ENCODE results near the gene ANKRD34C. TPM values are rescaled to one million over a fixed set of nuclear protein-coding genes. Genes with fewer than 3 reads are reported as not detected.

The ANKRD34C gene
- total and polyA plus RNA-seq, 2 of the 8 experiments (the other 6 are each of a cell fraction or from before 2014, with no cell fraction given): 0.02 TPM; not detected in 1

DNA sequence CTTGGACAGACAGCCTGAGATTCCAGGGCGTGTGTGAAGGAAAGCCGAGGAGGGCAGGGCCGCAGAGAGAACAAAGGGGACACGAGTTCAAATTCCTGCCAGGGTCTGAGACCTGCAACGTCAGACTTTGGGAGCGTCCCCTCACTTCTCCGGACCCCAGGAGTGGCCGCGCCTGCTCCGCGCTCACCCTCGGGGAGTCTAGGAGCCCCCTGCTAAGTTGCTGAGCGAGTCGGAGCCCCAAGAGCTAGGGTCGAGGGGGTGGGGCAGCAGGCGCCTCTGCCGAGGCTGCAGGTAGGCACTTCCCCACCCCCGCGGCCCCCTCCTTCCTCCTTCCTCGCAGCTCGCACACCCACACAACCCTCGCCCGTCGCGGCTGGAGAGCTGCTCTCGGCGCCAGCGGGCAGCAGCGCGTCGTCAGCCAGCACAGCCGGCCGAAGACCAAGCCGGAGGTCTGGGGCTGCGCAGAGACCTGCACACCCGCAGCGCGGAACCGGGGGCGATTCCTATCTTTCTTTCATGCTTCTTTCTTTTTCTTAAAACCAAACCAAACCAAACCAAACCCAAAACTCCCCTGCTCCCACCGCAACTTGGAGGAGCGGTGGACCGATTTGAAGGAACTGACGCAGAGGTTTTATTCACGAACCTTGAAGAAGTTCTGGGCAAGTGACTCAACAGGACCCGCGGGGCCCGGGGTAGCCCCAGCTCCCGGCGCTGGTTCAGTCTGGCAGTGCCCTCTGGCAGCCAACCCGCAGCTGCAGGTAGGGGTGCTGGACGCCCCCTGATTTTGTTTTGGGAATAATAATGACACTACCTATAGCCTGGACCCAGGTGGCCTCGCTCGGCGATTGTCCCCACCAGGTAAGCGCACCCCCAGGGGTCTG lies at the start of gene ANKRD34C (continued):
- TF ChIP-seq POU5F1 (IDR thresholded peaks at IDR 0.05; ENCODE audit: low read depth, low read length): no peak
- TF ChIP-seq KDM4A (IDR thresholded peaks at IDR 0.05; ENCODE audit: low read depth, low read length, severe bottlenecking): peak; percentile 67
- TF ChIP-seq CBX8 (IDR thresholded peaks at IDR 0.05; ENCODE audit: borderline replicate concordance, low read depth, low read length): no peak
- TF ChIP-seq E2F6 (IDR thresholded peaks at IDR 0.05): peak; percentile 33; the same call in 1 of the 2 replicates
